Liver (tissue), 9 donors: Measurements from ENCODE around the gene IL21R. TPM values are rescaled to one million over a fixed set of nuclear protein-coding genes. Genes with fewer than 3 reads are reported as not detected.

Experiments
- DNase-seq: peaks from one replicate; pipeline ENCODE4 v3.0.0-alpha.2; 2017; ENCODE audit warnings: low spot score
- H3K27ac ChIP-seq, 2 donors: one replicate each; pipeline ENCODE4 v1.7.0; 2013; ENCODE audit warnings: inconsistent platforms in 2 of 2, low read length in 2 of 2, control low read depth in 1 of 2, low read depth in 1 of 2, mild to moderate bottlenecking in 1 of 2
- H3K27me3 ChIP-seq, 4 donors: one replicate each; pipeline versions ENCODE4 v1.6.1 to v1.7.0; 2013; ENCODE audit warnings: low read length in 3 of 4, inconsistent platforms in 1 of 4, mild to moderate bottlenecking in 1 of 4, moderate library complexity in 1 of 4; ENCODE audit not compliant: control insufficient read depth in 4 of 4, insufficient read depth in 4 of 4
- H3K36me3 ChIP-seq, 4 donors: one replicate each; pipeline versions ENCODE4 v1.6.1 to v1.7.0; 2013; ENCODE audit warnings: low read length in 3 of 4, mild to moderate bottlenecking in 3 of 4, low read depth in 1 of 4, moderate library complexity in 1 of 4; ENCODE audit not compliant: control insufficient read depth in 4 of 4, insufficient read depth in 3 of 4
- H3K4me1 ChIP-seq, 4 donors: one replicate each; pipeline versions ENCODE4 v1.6.1 to v1.7.0; 2013; ENCODE audit warnings: low read length in 3 of 4, mild to moderate bottlenecking in 3 of 4, moderate library complexity in 1 of 4; ENCODE audit not compliant: control insufficient read depth in 4 of 4, insufficient read depth in 4 of 4
- H3K4me3 ChIP-seq, 3 donors: one replicate each; pipeline versions ENCODE4 v1.6.1 to v1.7.0; 2013; ENCODE audit warnings: low read length in 3 of 3, control low read depth in 1 of 3, low read depth in 1 of 3, mild to moderate bottlenecking in 1 of 3
- H3K9ac ChIP-seq, 2 donors: one replicate each; pipeline ENCODE4 v1.7.0; 2013; ENCODE audit warnings: low read length in 2 of 2, mild to moderate bottlenecking in 2 of 2, moderate library complexity in 2 of 2, control low read depth in 1 of 2, low read depth in 1 of 2
- H3K9me3 ChIP-seq, 4 donors: one replicate each; pipeline versions ENCODE4 v1.6.1 to v1.7.0; 2013; ENCODE audit warnings: low read length in 3 of 4; ENCODE audit not compliant: control insufficient read depth in 4 of 4
- EGR1 ChIP-seq, 2 donors: IDR thresholded peaks; 2 replicates each; pipeline ENCODE4 v1.6.1; 2016 to 2018; ENCODE audit warnings: antibody characterized with exemption in 2 of 2, low read depth in 2 of 2
- FOXA1 ChIP-seq: IDR thresholded peaks from 2 replicates; pipeline ENCODE4 v1.6.1; 2016; ENCODE audit warnings: antibody characterized with exemption
- FOXA2 ChIP-seq: IDR thresholded peaks from 2 replicates; pipeline ENCODE4 v1.6.1; 2016; ENCODE audit warnings: antibody characterized with exemption
- GABPA ChIP-seq, 2 donors: IDR thresholded peaks in 1 of 2; conservative IDR thresholded peaks in 1 of 2; 2 replicates each; pipeline ENCODE4 v1.6.1; 2016; ENCODE audit warnings: antibody characterized with exemption in 2 of 2, mild to moderate bottlenecking in 1 of 2, moderate library complexity in 1 of 2
- HNF4A ChIP-seq, 2 donors: conservative IDR thresholded peaks; 2 replicates each; pipeline ENCODE4 v1.6.1; 2016; ENCODE audit warnings: antibody characterized with exemption in 2 of 2, mild to moderate bottlenecking in 2 of 2
- HNF4G ChIP-seq: IDR thresholded peaks from 2 replicates; pipeline ENCODE4 v1.6.1; 2016; ENCODE audit warnings: antibody characterized with exemption
- JUND ChIP-seq, 2 donors: IDR thresholded peaks; 2 replicates each; pipeline ENCODE4 v1.6.1; 2016; ENCODE audit warnings: antibody characterized with exemption in 2 of 2
- NR2F2 ChIP-seq: IDR thresholded peaks from 2 replicates; pipeline ENCODE4 v1.6.1; 2016; ENCODE audit warnings: antibody characterized with exemption
- RAD21 ChIP-seq, 2 donors: IDR thresholded peaks; 2 replicates each; pipeline ENCODE4 v1.6.1; 2016; ENCODE audit warnings: antibody characterized with exemption in 2 of 2, mild to moderate bottlenecking in 2 of 2
- RXRA ChIP-seq, 2 donors: IDR thresholded peaks; 2 replicates each; pipeline ENCODE4 v1.6.1; 2017 to 2018; ENCODE audit warnings: antibody characterized with exemption in 2 of 2, mild to moderate bottlenecking in 1 of 2
- SP1 ChIP-seq: IDR thresholded peaks from 2 replicates; pipeline ENCODE4 v1.6.1; 2018; ENCODE audit warnings: antibody characterized with exemption, mild to moderate bottlenecking
- TAF1 ChIP-seq: conservative IDR thresholded peaks from 2 replicates; pipeline ENCODE4 v1.6.1; 2016; ENCODE audit warnings: antibody characterized with exemption, mild to moderate bottlenecking
- YY1 ChIP-seq: IDR thresholded peaks from 2 replicates; pipeline ENCODE4 v1.6.1; 2016; ENCODE audit warnings: antibody characterized with exemption, mild to moderate bottlenecking
- WGBS: extraction: QIAGEN DNeasy Blood & Tissue Kit; methylation state at CpG from one replicate; pipeline ENCODE4 v1.1.7; 2013; 5-methylcytosine and 5-hydroxymethylcytosine counted together
- polyA plus RNA-seq, 2 donors: library from polyadenylated mRNA; stranded (reverse) in 1 of 2; unstranded in 1 of 2; fragments of 200-250 nt in 1 of 2; fragments of >200 nt in 1 of 2; fragmentation: Nextera tagmentation in 1 of 2; extraction: Ambion mirVana in 1 of 2; gene quantifications; one replicate each; pipeline versions ENCODE4 v1.2.1 to v1.2.3, GENCODE V29; 2013 to 2015
- total RNA-seq, 2 donors: library from RNA; depleted of rRNA; stranded (reverse); fragments of >200 nt; gene quantifications; one replicate each; pipeline ENCODE4 v1.2.3, GENCODE V29; 2014
- TF ChIP-seq, protein P1 (sequence below): IDR thresholded peaks from 2 replicates; pipeline ENCODE4 v1.6.1; 2016; ENCODE audit warnings: antibody characterized with exemption
- TF ChIP-seq, protein P2 (sequence below): fragments of 150-350 bp; IDR thresholded peaks from 2 replicates; pipeline ENCODE4 v1.5.1; 2017; ENCODE audit warnings: improper control_type of control experiment, low read depth, low read length; ENCODE audit not compliant: missing input control
- TF ChIP-seq, protein P3 (sequence below): IDR thresholded peaks from 2 replicates; pipeline ENCODE4 v1.6.1; 2016; ENCODE audit warnings: antibody characterized with exemption, mild to moderate bottlenecking
- TF ChIP-seq, protein P4 (sequence below): IDR thresholded peaks from 2 replicates; pipeline ENCODE4 v1.6.1; 2016; ENCODE audit warnings: antibody characterized with exemption
- donor health status: healthy.
- donor health status: healthy.
- donor health status: healthy.
- donor health status: healthy.
- donor health status: healthy.

The IL21R gene
- total and polyA plus RNA-seq, 4 donors: 0.19 to 0.84 (median 0.39) TPM

DNA sequence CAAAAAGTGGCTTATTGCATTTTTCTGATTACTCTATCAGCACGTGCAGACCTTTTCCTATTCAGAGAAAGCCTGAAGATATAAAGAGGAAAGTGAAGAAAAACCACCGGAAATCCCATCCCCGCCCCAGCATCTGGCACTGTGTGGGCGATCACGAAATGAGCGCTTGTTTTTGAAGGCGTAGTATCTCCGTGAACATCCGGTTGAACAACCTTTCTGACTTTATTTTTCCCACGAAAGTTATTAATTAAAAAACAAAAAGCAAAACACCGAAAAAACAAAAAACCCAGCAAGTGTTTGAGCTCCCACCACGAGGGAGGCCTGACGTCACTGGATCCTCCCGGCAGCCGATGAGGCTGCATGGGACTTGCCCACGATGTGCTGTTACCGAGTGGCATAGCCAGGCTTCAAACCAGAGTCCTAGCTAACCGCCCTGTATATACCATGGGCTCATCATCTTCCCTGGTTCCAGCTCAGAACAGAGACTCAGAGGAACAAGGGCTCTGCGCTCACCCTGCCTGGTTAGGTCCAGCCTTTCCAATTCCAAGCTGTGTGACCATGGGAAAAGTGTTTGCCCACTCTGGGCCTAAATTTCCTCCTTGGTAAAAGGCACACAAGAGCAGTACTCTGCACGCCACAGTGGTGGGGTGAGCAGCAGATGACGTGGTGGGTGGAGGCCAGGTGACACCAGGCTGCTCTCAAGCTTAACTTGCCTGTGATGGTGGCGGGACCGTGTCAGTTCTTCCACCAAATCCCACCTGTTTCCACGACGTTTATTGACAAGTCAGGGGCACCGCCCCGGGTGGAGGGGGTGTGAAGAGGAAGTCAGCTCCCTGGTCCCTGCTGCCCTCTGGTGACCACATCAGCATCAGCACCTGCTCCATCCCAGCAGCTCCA lies 34.3 kb upstream of the IL21R start:
- TF ChIP-seq, protein P1, sequence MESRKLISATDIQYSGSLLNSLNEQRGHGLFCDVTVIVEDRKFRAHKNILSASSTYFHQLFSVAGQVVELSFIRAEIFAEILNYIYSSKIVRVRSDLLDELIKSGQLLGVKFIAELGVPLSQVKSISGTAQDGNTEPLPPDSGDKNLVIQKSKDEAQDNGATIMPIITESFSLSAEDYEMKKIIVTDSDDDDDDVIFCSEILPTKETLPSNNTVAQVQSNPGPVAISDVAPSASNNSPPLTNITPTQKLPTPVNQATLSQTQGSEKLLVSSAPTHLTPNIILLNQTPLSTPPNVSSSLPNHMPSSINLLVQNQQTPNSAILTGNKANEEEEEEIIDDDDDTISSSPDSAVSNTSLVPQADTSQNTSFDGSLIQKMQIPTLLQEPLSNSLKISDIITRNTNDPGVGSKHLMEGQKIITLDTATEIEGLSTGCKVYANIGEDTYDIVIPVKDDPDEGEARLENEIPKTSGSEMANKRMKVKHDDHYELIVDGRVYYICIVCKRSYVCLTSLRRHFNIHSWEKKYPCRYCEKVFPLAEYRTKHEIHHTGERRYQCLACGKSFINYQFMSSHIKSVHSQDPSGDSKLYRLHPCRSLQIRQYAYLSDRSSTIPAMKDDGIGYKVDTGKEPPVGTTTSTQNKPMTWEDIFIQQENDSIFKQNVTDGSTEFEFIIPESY: no peak
- TF ChIP-seq, protein P2, sequence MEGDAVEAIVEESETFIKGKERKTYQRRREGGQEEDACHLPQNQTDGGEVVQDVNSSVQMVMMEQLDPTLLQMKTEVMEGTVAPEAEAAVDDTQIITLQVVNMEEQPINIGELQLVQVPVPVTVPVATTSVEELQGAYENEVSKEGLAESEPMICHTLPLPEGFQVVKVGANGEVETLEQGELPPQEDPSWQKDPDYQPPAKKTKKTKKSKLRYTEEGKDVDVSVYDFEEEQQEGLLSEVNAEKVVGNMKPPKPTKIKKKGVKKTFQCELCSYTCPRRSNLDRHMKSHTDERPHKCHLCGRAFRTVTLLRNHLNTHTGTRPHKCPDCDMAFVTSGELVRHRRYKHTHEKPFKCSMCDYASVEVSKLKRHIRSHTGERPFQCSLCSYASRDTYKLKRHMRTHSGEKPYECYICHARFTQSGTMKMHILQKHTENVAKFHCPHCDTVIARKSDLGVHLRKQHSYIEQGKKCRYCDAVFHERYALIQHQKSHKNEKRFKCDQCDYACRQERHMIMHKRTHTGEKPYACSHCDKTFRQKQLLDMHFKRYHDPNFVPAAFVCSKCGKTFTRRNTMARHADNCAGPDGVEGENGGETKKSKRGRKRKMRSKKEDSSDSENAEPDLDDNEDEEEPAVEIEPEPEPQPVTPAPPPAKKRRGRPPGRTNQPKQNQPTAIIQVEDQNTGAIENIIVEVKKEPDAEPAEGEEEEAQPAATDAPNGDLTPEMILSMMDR: peak; percentile 80
- TF ChIP-seq YY1 (no peak), EGR1 (IDR thresholded peaks at IDR 0.05; ENCODE audit: low read depth in 2 of 2) (no peak), RAD21 (IDR thresholded peaks at IDR 0.05) (peak; percentile 92 to 95), GABPA (IDR thresholded peaks at IDR 0.05 in 1 of 2, conservative IDR thresholded peaks at IDR 0.05 in 1 of 2) (peak in 1 of 2 donors; percentile 19), HNF4G (no peak), NR2F2 (peak; percentile 48), RXRA (IDR thresholded peaks at IDR 0.05) (no peak), FOXA2 (no peak), TAF1 (no peak)
- Histone ChIP-seq H3K27ac (peak overlapping the region; percentile 70 to 73), H3K9me3 (no peaks in the 10 kb centered on the region), H3K4me3 (no peak overlapping the region), H3K27me3 (no peaks in the 10 kb centered on the region), H3K9ac (peak overlapping the region; percentile 3 to 55), H3K36me3 (peaks cover 0 to 6% (median 5%) of the 10 kb centered on the region in 4 donors), H3K4me1 (peaks cover 20 to 39% (median 36%) of the 10 kb centered on the region in 4 donors)
- 20% methylated on average over 27 of the region's 27 CpGs for WGBS
- DNase-seq: peak; percentile 70

DNA sequence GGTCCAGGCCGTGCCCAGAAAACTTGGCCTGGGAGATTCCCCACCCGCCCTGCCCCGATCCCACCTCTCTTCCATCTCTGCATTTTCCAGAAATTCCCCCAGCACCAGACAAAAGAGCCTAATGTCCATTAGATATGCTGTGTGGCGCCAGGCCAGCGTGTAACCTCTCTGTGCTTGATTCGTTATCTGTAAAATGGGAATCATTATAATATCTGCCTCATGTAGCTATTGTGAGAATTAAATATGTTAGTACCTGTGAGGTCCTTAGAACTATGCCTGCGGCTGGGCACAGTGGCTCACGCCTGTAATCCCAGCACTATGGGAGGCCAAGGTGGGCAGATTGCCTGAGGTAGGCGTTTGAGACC lies 33.6 kb upstream of the IL21R start:
- DNase-seq: no peak
- no peak for TF ChIP-seq RAD21 (IDR thresholded peaks at IDR 0.05)
- TF ChIP-seq HNF4A (conservative IDR thresholded peaks at IDR 0.05): no peak
- TF ChIP-seq, protein P1: no peak
- TF ChIP-seq YY1: no peak
- TF ChIP-seq, protein P2: no peak
- TF ChIP-seq FOXA1: no peak
- TF ChIP-seq FOXA2: no peak
- TF ChIP-seq, protein P3, sequence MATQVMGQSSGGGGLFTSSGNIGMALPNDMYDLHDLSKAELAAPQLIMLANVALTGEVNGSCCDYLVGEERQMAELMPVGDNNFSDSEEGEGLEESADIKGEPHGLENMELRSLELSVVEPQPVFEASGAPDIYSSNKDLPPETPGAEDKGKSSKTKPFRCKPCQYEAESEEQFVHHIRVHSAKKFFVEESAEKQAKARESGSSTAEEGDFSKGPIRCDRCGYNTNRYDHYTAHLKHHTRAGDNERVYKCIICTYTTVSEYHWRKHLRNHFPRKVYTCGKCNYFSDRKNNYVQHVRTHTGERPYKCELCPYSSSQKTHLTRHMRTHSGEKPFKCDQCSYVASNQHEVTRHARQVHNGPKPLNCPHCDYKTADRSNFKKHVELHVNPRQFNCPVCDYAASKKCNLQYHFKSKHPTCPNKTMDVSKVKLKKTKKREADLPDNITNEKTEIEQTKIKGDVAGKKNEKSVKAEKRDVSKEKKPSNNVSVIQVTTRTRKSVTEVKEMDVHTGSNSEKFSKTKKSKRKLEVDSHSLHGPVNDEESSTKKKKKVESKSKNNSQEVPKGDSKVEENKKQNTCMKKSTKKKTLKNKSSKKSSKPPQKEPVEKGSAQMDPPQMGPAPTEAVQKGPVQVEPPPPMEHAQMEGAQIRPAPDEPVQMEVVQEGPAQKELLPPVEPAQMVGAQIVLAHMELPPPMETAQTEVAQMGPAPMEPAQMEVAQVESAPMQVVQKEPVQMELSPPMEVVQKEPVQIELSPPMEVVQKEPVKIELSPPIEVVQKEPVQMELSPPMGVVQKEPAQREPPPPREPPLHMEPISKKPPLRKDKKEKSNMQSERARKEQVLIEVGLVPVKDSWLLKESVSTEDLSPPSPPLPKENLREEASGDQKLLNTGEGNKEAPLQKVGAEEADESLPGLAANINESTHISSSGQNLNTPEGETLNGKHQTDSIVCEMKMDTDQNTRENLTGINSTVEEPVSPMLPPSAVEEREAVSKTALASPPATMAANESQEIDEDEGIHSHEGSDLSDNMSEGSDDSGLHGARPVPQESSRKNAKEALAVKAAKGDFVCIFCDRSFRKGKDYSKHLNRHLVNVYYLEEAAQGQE: no peak
- TF ChIP-seq TAF1: no peak
- no peak for TF ChIP-seq GABPA (IDR thresholded peaks at IDR 0.05 in 1 of 2, conservative IDR thresholded peaks at IDR 0.05 in 1 of 2)
- no peak for TF ChIP-seq EGR1 (IDR thresholded peaks at IDR 0.05; ENCODE audit: low read depth in 2 of 2)
- TF ChIP-seq JUND (IDR thresholded peaks at IDR 0.05): no peak
- TF ChIP-seq NR2F2: no peak
- TF ChIP-seq SP1: no peak
- TF ChIP-seq, protein P4, sequence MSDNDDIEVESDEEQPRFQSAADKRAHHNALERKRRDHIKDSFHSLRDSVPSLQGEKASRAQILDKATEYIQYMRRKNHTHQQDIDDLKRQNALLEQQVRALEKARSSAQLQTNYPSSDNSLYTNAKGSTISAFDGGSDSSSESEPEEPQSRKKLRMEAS: no peak
- no peak for TF ChIP-seq RXRA (IDR thresholded peaks at IDR 0.05)
- TF ChIP-seq HNF4G: no peak
- Histone ChIP-seq H3K4me3 (no peak overlapping the region), H3K27ac (no peak overlapping the region), H3K9me3 (no peaks in the 10 kb centered on the region), H3K9ac (no peak overlapping the region), H3K36me3 (peaks cover 0 to under 1% (median under 1%) of the 10 kb centered on the region in 4 donors), H3K4me1 (peaks cover 17 to 33% (median 29%) of the 10 kb centered on the region in 4 donors), H3K27me3 (no peaks in the 10 kb centered on the region)
- 59% methylated on average over 9 of the region's 9 CpGs for WGBS
